Measurements from ENCODE around the gene HNF4A. TPM values are rescaled to one million over a fixed set of nuclear protein-coding genes. Genes with fewer than 3 reads are reported as not detected.
A peak's percentile ranks its signal among the peaks of the same experiment; 100 is the strongest.

HNF4A gene
- total RNA-seq, 1 experiment from 2014 or later = not detected

DNA sequence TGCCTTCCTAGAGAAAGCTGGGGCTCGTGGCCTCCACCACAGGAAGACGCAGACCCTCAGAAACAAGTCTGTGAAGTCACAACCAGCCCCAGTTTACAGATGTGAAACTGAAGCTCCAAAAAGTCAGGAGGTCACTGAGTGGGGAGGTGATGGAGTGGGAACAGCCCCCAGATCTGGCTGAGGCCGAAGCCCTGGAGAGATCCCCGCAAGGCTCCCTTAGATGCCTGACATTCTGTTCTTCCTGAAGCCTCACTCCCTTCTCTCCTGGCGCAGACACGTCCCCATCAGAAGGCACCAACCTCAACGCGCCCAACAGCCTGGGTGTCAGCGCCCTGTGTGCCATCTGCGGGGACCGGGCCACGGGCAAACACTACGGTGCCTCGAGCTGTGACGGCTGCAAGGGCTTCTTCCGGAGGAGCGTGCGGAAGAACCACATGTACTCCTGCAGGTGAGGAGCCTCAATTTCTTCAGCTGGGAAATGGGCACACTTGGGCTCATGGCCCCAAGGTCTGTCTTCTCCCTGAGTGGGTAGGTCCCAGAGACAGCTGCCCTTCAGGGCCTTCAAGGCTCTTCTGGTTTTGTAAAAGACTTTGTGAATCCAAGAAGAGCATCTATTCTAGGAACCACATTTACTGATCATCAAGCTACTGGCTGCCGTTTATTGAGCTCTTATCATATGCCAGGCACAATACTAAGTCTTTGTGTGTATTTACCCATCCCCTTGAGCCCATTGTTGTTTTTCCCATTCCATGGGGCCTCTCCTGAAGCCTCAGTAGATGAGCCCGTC lies 50.5 kb downstream of the HNF4A start:
- DNase-seq (ENCODE audit: low read depth) = no peak

- peak; percentile 17 for DNase-seq (ENCODE audit: low read depth)
These were observed 51.2 kb downstream of the HNF4A start for GRCh38 chr20:44406572-44407137.

DNA sequence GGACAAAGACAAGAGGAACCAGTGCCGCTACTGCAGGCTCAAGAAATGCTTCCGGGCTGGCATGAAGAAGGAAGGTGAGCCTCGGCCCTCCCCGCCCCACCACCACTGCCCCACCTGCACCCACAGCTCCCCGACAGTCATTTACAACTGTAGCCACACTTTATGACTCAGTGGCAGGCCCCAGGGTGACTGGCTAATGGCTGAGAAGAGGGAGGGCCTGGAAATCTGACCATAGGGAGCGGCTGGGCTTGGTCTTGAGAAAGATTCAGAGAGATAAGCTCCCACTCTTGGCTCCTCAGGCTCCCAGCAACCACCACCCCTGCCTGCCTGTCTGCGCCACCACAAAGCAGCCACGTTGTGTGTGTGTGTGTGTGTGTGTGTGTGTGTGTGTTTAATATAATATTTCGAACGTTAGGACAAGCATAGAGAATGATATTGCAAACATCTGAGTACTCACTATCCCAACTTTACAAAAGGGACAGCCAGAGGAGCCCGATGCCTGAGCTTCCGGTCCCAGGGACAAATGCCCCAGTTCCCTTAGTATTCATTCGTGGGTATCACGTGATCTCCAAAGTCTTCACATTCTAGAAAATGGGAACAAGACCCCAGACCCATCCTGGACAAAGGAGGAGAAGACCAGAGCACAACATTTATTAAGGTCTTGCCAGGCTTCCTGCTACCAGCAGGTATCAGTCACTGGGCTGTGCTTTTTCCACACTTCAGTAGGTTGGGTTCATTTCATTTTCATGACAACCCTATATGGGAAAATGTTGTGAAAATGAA lies 52.1 kb downstream of the HNF4A start:
- peak; percentile 89 for DNase-seq (ENCODE audit: low read depth)

DNA sequence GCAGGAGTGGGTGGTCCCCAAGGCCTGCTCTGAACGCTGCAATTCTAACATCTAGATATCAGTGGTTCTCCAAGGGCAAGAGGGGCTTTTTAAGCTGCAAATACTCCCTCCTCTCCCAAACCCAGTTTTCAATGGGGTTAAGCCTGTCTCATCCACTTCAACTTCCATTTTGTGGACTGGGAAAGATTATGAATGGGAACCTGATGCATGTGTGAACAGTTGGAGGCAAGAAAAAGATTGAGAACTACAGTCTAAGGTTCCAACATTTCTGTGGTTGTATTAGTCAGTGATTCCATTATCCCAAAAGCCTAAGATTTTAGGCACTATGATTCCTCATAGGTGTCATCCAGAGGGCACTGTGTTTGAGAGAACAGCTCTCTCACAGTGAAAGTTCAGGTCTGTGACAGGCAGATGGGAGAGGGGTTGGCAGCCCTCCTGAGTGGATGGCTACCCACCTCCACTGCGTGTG lies 53.7 kb downstream of the HNF4A start:
- DNase-seq (ENCODE audit: low read depth) = peak; percentile 66

DNA sequence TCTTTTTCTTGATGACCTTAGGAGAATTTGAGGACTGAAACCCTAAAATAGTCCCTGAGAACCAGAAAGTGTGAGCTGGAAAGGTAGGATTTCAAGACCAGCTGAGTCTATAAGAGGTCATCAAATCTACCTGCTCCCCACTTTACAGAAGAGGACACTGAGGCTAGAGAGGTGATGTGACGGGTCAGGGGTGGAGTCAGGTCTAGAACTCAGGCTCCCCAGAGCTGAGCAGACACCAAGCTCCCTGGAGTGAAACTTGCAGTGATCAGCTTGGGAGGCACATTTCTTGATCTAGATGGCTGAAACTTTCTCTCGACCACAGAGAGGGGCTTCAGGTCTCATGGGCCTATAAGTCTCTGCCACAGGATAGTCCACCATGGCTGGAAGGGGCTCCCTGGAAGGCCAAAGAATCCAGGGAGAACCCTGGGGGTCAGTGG lies 55.1 kb downstream of the HNF4A start:
- DNase-seq (ENCODE audit: low read depth) = no peak

- DNase-seq (ENCODE audit: low read depth) = no peak
These were observed 55.7 kb downstream of the HNF4A start for GRCh38 chr20:44411020-44411756.

DNA sequence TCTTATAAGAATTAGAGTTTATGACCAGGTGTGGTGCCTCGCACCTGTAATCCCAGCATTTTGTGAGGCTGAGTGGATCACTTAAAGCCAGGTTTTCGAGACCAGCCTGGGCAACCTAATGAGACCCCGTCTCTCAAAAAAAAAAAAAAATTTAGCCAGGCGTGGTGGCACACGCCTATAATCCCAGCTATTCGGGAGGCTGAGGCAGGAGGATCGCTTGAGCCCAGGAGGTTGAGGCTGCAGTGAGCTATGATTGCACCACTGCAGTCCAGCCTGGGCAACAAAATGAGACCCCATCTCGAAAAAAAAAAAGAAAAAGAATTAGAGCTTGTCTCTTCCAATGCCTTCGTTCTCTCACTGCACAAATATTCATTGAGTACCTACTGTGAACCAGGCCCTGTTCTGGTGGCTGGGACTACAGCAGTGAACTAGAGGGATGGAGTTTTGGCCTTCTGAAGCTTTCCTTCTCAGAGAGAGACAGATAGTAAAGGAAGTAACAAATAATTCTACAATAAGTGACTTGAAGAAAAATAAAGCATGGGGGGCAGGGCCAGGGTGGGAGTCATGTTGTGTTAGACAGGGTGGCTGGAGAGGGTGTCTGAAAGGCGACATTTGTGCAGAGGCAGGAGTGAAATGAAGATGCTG lies 56.4 kb downstream of the HNF4A start:
- no peak for DNase-seq (ENCODE audit: low read depth)

DNA sequence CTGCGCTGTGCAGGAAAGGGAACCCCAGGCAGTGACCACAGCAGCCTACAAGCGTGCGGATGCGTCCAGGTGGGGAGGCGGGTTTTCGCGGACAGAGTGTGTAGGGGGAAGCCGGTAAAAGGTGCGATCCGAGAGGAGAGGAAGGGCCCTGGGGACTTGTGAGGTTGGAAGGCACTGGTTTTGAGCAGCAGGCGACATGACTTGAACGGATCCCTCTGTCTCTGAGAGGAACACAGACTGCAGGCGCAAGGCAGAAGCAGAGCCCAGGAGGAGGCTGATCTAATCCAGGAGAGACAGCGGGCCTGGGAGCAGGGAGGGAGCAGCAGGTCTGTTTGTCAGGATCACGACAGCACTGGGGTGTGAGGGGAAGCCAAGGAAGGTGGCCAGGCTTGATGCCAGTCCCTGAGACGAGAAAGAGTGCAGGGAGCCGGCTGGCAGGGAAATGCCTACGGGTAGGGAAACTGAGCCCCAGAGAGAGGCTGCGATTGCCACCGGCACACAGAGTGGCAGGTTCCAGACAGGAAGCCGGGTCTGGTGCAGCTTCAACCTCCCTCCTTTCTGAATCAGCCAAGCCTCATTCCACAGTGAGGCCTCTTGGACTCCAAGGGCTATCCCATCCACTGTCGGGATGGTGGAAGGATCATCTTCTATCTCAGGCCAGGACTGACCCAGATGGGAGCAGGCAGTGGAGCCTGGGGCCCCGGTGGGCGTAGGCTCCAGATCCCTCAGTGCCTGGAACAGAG lies 57.1 kb downstream of the HNF4A start:
- DNase-seq (ENCODE audit: low read depth) = no peak

- no peak for DNase-seq (ENCODE audit: low read depth)
These were observed 58.3 kb downstream of the HNF4A start for GRCh38 chr20:44413575-44414345.

GRCh38 chr20:44414346-44414714 lies 58.8 kb downstream of the HNF4A start:
- DNase-seq (ENCODE audit: low read depth) = no peak

DNA sequence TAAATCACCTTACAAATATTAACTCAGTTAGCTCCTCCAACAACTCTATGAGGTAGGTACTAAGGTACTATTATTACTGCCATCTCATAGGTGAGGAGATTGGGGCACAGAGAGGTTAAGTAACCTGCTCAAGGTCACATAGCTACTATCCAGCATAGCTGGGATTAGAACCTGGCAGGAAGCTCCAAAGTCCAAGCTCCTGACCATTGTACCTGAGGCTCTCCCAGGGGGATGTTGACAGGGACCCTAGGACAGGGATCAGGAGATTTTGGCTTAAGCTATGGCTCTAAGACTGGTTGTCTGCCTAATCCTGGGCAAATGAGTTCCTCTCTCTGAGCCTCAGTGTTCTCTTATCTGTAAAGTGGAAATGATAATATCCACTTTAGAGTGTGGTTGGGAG lies 59.3 kb downstream of the HNF4A start:
- DNase-seq (ENCODE audit: low read depth) = no peak

DNA sequence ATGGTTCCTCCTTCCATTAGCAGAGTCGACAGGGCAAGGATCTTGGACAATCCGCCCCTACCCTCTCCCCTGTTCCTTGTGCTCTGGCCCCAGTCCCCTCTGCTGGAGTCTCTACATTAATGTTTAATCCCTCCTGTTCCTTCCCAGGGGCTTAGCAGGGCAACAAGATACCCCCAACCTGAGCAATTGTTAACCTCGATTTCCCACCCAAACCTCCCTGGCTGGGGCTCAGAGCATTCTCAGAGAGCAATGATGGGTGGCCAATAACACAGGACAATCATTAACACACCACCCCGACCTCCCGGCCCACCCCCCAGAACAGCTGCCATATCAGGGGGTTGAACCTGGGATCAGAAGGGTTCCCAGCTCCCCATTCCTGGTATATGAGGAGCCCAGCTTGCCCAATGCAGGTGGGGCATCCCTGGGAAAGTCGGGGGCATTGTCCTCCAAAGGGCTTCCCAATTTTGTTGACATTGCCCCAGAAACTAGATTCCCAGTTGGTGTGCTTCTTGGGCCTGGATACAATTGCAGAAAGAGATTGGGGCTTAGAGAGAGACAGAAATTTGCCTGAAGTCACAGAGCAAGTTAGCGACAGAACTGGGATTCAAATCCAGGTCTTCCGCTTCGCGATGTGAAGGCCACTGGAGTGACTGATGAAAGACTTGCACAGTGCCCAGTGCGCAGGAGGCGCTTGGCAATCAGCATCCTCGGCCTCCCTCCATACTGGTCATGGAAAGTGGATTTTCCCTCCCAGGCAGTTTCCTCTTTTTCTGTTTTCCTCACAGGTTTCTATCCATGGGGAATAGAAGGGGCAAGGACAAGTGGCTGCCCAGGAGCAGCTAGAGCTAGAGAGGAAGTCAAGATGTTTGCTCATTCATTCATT lies 60.6 kb downstream of the HNF4A start:
- no peak for DNase-seq (ENCODE audit: low read depth)

DNA sequence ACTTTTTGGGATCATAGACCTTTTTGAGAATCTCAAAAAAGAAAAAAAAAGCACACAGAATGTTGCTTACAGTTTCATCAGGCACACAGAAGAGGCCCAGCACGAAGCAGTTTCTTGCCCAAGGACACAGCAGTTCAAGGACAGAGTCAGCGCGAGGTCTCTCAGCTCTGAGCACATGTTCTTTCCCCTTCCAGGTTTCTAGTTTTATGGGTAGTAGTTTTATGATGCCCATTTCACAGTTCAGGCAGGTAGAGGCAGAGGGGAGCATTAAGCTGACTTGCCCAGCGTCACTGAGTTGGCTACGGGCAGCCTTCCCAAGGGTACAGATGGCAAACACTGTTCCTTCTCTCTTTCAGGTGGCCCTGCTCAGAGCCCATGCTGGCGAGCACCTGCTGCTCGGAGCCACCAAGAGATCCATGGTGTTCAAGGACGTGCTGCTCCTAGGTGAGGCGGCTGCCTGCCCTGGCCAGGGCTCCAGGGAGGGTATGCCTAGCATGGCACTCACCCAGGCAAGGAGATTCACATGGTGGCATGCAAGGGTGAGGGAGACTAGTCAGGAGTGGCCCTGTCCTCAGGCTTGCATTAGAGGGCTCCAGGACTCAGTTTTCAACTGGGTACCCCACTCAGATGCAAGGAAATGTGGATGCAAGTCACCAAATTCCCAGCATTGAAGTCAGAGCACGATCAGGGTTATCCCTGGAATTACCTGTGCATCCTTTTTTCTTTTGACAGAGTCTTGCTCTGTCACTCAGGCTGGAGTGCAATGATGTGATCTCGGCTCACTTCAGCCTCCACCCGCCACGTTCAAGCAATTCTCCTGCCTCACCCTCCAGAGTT lies 62.8 kb downstream of the HNF4A start:
- no peak for DNase-seq (ENCODE audit: low read depth)

- DNase-seq (ENCODE audit: low read depth) = no peak
These were observed 63.8 kb downstream of the HNF4A start for GRCh38 chr20:44419131-44419844.

GRCh38 chr20:44420497-44420896 lies 65.0 kb downstream of the HNF4A start:
- DNase-seq (ENCODE audit: low read depth) = no peak

DNA sequence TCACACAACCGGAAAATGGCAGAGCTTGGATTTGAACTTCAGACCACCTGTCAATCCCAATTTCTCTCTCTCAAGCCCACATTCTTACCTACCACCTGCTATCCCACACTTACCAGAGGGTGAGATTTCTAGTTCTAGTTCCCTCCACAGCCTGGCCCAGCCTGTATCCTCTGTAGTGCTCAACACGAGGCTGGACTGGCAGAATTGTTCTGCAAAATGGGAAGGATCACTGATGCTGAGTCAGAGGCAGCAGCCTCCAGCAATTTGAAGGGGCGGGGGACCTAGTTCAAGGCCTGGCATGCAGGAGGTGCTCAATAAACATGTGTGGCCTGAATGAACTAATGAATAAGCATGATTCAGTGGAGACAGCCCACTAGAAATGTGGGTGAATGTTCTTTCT lies 66.6 kb downstream of the HNF4A start:
- DNase-seq (ENCODE audit: low read depth) = peak; percentile 83

DNA sequence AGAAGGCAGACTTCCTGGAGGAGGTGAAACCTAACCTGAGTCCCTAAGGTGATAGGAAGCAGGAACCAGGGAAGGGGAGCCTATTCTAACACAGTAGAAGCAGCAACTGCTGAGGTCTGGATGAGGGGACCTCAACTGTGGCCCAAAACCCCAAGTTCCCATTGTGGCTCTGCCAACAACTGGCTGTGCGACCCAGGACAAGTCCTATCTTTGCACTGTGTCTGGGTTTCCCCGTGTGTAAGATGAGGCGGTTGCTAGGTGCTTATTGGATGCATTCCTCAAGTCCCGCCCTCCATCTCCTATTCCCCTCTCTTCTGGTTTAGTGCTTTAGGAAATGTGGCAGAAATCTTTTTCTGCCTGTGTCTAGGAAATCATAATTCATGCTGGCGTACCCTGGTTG lies 68.0 kb downstream of the HNF4A start:
- no peak for DNase-seq (ENCODE audit: low read depth)

Measured in Daoy (cell line).